ENCODE data around the gene BCL7A. TPM values are rescaled to one million over a fixed set of nuclear protein-coding genes. Genes with fewer than 3 reads are reported as not detected.
A peak's percentile ranks its signal among the peaks of the same experiment; 100 is the strongest.

The BCL7A gene
- total RNA-seq, 1 experiment from 2014 or later = 67.2 TPM

DNA sequence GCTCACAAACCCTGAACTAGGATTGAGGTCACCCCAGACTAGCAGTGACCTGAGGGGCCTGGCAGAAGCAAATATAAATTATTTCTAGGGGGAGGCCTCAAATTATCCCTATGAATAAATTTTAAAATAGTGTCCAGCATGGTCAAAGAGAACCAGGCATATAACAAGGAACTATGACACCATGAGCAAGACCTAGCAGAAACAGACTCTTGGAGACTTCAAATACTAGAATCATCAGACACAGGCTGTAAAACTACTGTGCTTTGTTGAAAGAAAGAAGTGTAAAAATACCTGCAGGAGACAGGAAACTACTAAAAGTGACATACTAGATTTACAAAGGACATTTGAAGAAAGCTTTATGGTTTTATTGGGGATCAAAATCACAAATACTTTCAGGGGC, 3.2 kb upstream of the BCL7A start:
- H4K20me1 ChIP-seq (ENCODE audit: insufficient read depth, low read depth, low read length) = no peaks in the 10 kb centered on the region
- peak; percentile 51 for DNase-seq
- H3K9me2 ChIP-seq (replicated peaks; ENCODE audit: insufficient read depth, low read length) = no peaks in the 10 kb centered on the region
- H3K36me3 ChIP-seq (ENCODE audit: insufficient read depth, low read length) = peaks cover 10% of the 10 kb centered on the region; the same call in 1 of the 2 replicates
- H3K79me2 ChIP-seq (ENCODE audit: low read length) = peaks cover 34% of the 10 kb centered on the region
- no peak overlapping the region for H2AFZ ChIP-seq (ENCODE audit: low read length)
- peak overlapping the region; percentile 2; the same call in 1 of the 2 replicates for H3K9ac ChIP-seq (ENCODE audit: low read length)
- 0 out of 2 replicates have a peak, but pooled peaks cover 3% of the 10 kb centered on the region for H3K9me3 ChIP-seq (ENCODE audit: low read length)
- H3K27ac ChIP-seq (ENCODE audit: low read length) = peak overlapping the region; percentile 92
- H3K4me2 ChIP-seq (ENCODE audit: low read depth, low read length, poor library complexity, severe bottlenecking) = no peak overlapping the region
- H3K27me3 ChIP-seq (ENCODE audit: low read length) = no peaks in the 10 kb centered on the region
- no peak overlapping the region for H3K4me3 ChIP-seq (ENCODE audit: low read length)
- H3K4me1 ChIP-seq (ENCODE audit: low read length) = peaks cover 50% of the 10 kb centered on the region

DNA sequence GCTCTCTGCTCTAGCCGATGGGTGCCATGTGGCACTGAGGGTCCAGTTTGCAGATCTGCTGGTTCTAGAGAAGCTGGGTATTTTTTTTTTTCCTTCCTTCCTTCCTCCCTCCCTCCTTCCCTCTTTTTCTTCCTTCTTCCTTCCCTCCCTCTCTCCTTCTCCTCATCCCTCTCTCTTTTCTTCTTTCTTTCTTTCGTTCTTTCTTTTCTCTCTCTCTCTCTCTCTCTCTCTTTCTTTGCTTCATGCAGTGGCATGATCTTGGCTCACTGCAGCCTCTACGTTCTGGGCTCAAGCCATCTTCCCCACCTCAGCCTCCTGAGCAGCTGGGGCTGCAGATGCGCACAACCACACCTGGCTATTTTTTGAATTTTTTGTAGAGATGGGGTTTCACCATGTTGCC, 2.7 kb upstream of the BCL7A start:
- Histone ChIP-seq H3K4me3 (ENCODE audit: low read length) (peak overlapping the region; percentile 44), H3K27ac (ENCODE audit: low read length) (peak overlapping the region; percentile 92), H3K79me2 (ENCODE audit: low read length) (peaks cover 39% of the 10 kb centered on the region), H4K20me1 (ENCODE audit: insufficient read depth, low read depth, low read length) (no peaks in the 10 kb centered on the region), H3K27me3 (ENCODE audit: low read length) (no peaks in the 10 kb centered on the region), H3K4me2 (ENCODE audit: low read depth, low read length, poor library complexity, severe bottlenecking) (peak overlapping the region; percentile 38), H2AFZ (ENCODE audit: low read length) (no peak overlapping the region), H3K9me2 (replicated peaks; ENCODE audit: insufficient read depth, low read length) (no peaks in the 10 kb centered on the region), H3K9me3 (ENCODE audit: low read length) (0 out of 2 replicates have a peak, but pooled peaks cover 3% of the 10 kb centered on the region), H3K9ac (ENCODE audit: low read length) (peak overlapping the region; percentile 2; the same call in 1 of the 2 replicates), H3K36me3 (ENCODE audit: insufficient read depth, low read length) (peaks cover 14% of the 10 kb centered on the region; the same call in 1 of the 2 replicates), H3K4me1 (ENCODE audit: low read length) (peaks cover 49% of the 10 kb centered on the region)
- peak; percentile 42 for DNase-seq

DNA sequence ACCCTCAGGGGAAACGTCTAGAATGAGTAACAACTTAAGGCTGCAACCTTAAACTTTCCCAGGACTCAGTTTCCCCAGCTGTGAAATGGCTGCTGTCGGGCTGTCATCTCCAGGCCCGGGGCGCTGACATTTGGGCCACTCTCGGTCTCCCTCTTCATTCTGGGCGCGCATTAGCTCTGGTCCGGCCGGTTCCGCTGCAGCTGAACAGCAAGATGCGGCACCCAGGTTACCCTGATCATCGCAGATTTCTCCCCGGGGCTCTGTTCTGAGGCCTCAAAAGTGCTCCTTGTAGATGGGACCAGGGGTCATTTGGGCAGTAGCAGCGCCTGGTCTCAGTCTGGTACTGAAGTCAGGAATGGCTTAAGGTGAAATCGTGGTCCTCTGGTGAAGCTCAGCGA, 890 bp upstream of the BCL7A start:
- H3K4me2 ChIP-seq (ENCODE audit: low read depth, low read length, poor library complexity, severe bottlenecking) = peak overlapping the region; percentile 75
- peak overlapping the region; percentile 92 for H3K27ac ChIP-seq (ENCODE audit: low read length)
- H3K79me2 ChIP-seq (ENCODE audit: low read length) = peaks cover 56% of the 10 kb centered on the region
- no peaks in the 10 kb centered on the region for H3K9me2 ChIP-seq (replicated peaks; ENCODE audit: insufficient read depth, low read length)
- peak overlapping the region; percentile 97 for H3K9ac ChIP-seq (ENCODE audit: low read length)
- H3K4me3 ChIP-seq (ENCODE audit: low read length) = peak overlapping the region; percentile 82
- no peaks in the 10 kb centered on the region for H4K20me1 ChIP-seq (ENCODE audit: insufficient read depth, low read depth, low read length)
- H3K27me3 ChIP-seq (ENCODE audit: low read length) = no peaks in the 10 kb centered on the region
- H3K4me1 ChIP-seq (ENCODE audit: low read length) = peaks cover 52% of the 10 kb centered on the region
- H3K9me3 ChIP-seq (ENCODE audit: low read length) = 0 out of 2 replicates have a peak, but pooled peaks cover 3% of the 10 kb centered on the region
- H2AFZ ChIP-seq (ENCODE audit: low read length) = no peak overlapping the region
- DNase-seq = peak; percentile 77
- H3K36me3 ChIP-seq (ENCODE audit: insufficient read depth, low read length) = peaks cover 14% of the 10 kb centered on the region; the same call in 1 of the 2 replicates

DNA sequence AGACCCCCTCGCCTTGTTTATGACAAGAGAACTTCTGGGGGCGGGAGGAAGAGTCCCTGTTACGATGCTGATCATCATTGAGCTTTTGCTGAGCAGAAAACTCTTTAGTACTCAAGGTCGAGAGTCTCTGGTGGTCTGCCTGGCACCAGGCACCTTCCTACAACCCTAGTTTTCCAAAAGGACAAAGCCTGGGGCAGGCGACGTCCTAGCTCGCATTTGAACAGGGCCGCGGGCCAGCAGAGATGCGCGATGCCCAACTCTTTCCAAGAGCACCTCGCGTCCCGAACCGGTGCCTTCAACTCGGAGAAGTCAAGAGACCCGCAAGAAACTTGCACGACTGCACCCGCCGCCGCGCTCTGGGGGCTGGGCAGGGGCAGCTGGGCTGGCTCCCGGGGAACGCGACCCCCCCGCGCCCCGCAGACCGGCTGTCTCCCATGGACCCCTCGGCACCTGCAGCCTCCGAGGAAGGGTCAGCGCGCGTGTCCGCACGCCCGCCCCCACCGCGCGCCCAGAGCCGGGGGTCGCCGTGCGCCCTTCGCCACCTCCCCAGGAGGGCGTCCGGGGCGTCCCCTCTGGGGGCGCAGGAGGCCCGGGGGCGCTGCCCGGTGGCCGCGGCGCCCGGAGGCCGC, 377 bp upstream of the BCL7A start:
- Histone ChIP-seq H3K4me3 (ENCODE audit: low read length) (peak overlapping the region; percentile 82), H3K9me3 (ENCODE audit: low read length) (0 out of 2 replicates have a peak, but pooled peaks cover 3% of the 10 kb centered on the region), H4K20me1 (ENCODE audit: insufficient read depth, low read depth, low read length) (0 out of 2 replicates have a peak, but pooled peaks cover under 1% of the 10 kb centered on the region), H3K79me2 (ENCODE audit: low read length) (peaks cover 60% of the 10 kb centered on the region), H3K36me3 (ENCODE audit: insufficient read depth, low read length) (peaks cover 14% of the 10 kb centered on the region; the same call in 1 of the 2 replicates), H2AFZ (ENCODE audit: low read length) (no peak overlapping the region), H3K27ac (ENCODE audit: low read length) (peak overlapping the region; percentile 92), H3K9ac (ENCODE audit: low read length) (peak overlapping the region; percentile 97), H3K9me2 (replicated peaks; ENCODE audit: insufficient read depth, low read length) (no peaks in the 10 kb centered on the region), H3K4me2 (ENCODE audit: low read depth, low read length, poor library complexity, severe bottlenecking) (peak overlapping the region; percentile 75), H3K4me1 (ENCODE audit: low read length) (peaks cover 56% of the 10 kb centered on the region), H3K27me3 (ENCODE audit: low read length) (no peaks in the 10 kb centered on the region)
- peak; percentile 81 for DNase-seq

DNA sequence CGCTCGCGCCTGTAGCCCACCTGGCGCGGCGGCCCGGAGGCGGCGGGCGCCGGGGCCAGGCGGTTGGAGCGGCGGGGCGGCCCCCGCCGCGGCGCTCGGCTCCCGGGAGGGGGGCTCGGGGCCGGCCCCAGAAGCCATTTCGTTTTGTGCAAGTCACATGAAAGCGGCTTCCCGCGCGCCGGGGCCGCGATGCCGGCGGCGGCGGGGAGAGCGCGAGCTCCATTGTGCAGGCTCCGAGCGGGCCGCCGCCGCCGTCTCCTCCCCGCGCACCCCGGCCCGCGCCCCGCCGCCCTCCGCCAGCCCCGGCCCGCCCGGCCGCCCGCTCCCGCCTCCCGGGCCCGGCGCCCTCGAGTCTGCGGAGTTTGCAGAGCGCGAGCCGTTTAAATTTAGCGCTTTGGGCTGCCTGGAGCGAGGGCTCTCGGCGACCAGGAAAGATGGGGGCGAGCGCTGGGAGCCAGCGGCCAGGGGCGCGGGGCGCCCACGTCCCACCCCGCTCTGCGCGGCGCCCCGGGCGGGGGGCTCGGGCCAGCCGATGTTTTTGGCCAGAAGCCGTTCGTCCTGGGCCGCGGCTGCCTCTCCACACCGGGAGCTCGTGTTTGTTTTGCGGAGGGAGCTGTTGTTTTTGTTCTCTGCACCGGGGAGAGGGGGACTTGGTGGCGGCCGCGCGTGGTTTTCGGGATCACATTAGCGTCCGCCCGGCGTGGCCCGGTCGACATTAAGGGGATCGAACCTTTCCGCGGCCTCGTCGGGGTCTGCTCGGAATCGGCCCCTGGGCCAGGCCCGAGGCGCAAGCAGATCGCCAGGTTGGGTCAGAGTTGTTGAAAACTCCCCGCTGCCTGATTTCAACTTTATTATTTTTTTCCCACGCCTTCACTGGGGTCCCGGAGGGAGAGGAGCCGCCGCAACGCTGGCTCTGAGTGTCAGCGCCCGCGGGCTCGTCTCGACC, 982 bp downstream of the BCL7A start:
- no peak overlapping the region for H2AFZ ChIP-seq (ENCODE audit: low read length)
- peaks cover 71% of the 10 kb centered on the region for H3K79me2 ChIP-seq (ENCODE audit: low read length)
- peak overlapping the region; percentile 95 for H3K27ac ChIP-seq (ENCODE audit: low read length)

DNA sequence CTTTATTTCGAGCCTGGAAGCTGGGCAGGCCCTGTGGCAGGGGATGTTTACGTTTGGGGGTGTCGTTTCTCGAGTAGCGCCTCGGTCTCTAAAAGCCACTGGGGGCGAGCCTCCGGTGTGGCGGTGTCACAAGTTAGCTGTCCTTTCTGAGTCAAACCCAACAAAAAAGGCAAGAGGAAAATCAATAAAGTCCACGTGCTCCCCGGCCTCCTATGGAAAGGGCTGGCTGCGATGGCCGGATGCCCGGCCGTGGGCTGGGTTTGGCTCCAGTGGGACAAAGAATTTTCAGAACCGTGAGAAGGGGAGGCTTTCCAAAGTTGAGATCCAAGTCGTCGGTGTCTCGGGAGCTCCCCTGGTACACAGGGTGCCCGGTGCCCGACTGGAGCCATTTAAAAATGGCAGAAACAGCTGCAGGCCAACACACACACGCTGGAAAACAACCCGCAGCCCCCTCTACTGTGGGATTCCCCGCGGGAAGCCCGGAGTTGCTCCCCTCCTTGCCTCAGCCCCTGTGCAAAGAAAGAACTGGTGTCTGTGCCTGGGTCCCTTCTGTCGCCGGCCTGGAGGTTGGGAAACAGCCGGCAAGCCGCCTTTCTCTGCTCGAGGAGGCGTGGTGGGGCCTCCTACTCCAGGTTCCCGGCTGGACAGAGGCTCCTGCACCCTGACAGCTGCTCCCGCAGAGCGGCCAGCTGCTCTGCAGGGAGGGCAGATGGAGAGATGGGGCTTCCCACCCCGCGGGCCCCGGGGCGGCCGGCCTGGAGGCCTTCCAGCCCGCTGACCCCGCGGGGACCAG, 1.9 kb downstream of the BCL7A start:
- peaks cover 76% of the 10 kb centered on the region for H3K4me1 ChIP-seq (ENCODE audit: low read length)
- no peaks in the 10 kb centered on the region for H3K27me3 ChIP-seq (ENCODE audit: low read length)
- no peak overlapping the region for H2AFZ ChIP-seq (ENCODE audit: low read length)
- H3K79me2 ChIP-seq (ENCODE audit: low read length) = peaks cover 80% of the 10 kb centered on the region
- peaks cover 4% of the 10 kb centered on the region; the same call in 1 of the 2 replicates for H4K20me1 ChIP-seq (ENCODE audit: insufficient read depth, low read depth, low read length)
- peak overlapping the region; percentile 92 for H3K4me2 ChIP-seq (ENCODE audit: low read depth, low read length, poor library complexity, severe bottlenecking)
- H3K27ac ChIP-seq (ENCODE audit: low read length) = peak overlapping the region; percentile 95
- no peaks in the 10 kb centered on the region for H3K9me2 ChIP-seq (replicated peaks; ENCODE audit: insufficient read depth, low read length)
- peak; percentile 79 for DNase-seq
- H3K9ac ChIP-seq (ENCODE audit: low read length) = peak overlapping the region; percentile 92
- peaks cover 14% of the 10 kb centered on the region; the same call in 1 of the 2 replicates for H3K36me3 ChIP-seq (ENCODE audit: insufficient read depth, low read length)
- H3K4me3 ChIP-seq (ENCODE audit: low read length) = peak overlapping the region; percentile 86
- H3K9me3 ChIP-seq (ENCODE audit: low read length) = 0 out of 2 replicates have a peak, but pooled peaks cover 3% of the 10 kb centered on the region

More for the DNA sequence above, 982 bp downstream of the BCL7A start:
- Histone ChIP-seq H4K20me1 (ENCODE audit: insufficient read depth, low read depth, low read length) (peaks cover 4% of the 10 kb centered on the region; the same call in 1 of the 2 replicates), H3K9ac (ENCODE audit: low read length) (peak overlapping the region; percentile 92), H3K27me3 (ENCODE audit: low read length) (no peaks in the 10 kb centered on the region), H3K9me2 (replicated peaks; ENCODE audit: insufficient read depth, low read length) (no peaks in the 10 kb centered on the region), H3K4me3 (ENCODE audit: low read length) (peak overlapping the region; percentile 86), H3K9me3 (ENCODE audit: low read length) (0 out of 2 replicates have a peak, but pooled peaks cover 3% of the 10 kb centered on the region), H3K4me2 (ENCODE audit: low read depth, low read length, poor library complexity, severe bottlenecking) (peak overlapping the region; percentile 92), H3K4me1 (ENCODE audit: low read length) (peaks cover 70% of the 10 kb centered on the region), H3K36me3 (ENCODE audit: insufficient read depth, low read length) (peaks cover 14% of the 10 kb centered on the region; the same call in 1 of the 2 replicates)
- DNase-seq = peak; percentile 73

DNA sequence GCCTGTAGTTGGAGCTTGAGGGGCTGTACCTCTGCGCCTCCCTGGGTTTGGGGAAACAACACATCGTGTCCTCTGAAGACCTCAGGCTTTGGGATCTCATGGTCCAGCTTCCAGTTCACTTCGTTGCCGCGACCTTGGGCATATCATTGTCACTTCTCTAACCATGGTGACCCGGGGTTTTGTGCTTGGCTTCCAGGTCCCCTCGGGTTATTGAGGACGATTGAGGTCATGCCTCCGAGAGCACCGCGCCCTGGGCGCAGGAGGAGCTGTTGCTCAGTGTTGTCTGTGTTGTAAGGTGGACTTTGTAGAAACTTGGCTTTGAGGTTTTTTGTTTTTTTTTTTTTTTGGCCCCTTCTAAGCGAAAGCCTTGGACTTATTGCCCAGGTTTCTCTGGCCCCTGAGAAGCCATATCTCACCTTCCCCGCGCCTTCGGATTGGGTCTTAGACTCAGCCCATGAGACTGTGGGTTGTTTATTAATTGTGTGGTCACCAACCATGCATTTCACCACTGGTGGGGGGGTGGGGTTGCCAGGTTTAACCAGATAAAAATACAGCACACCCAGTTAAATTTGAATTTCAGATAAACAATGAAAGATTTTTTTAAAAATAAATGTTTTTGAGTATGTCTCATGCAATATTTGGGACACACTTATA, 2.6 kb downstream of the BCL7A start:
- H3K79me2 ChIP-seq (ENCODE audit: low read length) = peaks cover 84% of the 10 kb centered on the region
- peak; percentile 82 for DNase-seq
- H3K9me3 ChIP-seq (ENCODE audit: low read length) = 0 out of 2 replicates have a peak, but pooled peaks cover 3% of the 10 kb centered on the region
- H3K4me3 ChIP-seq (ENCODE audit: low read length) = peak overlapping the region; percentile 86
- H3K36me3 ChIP-seq (ENCODE audit: insufficient read depth, low read length) = peaks cover 14% of the 10 kb centered on the region; the same call in 1 of the 2 replicates
- no peak overlapping the region for H2AFZ ChIP-seq (ENCODE audit: low read length)
- peaks cover 76% of the 10 kb centered on the region for H3K4me1 ChIP-seq (ENCODE audit: low read length)
- peak overlapping the region; percentile 92 for H3K9ac ChIP-seq (ENCODE audit: low read length)
- peak overlapping the region; percentile 95 for H3K27ac ChIP-seq (ENCODE audit: low read length)
- no peaks in the 10 kb centered on the region for H3K9me2 ChIP-seq (replicated peaks; ENCODE audit: insufficient read depth, low read length)
- H4K20me1 ChIP-seq (ENCODE audit: insufficient read depth, low read depth, low read length) = peaks cover 4% of the 10 kb centered on the region; the same call in 1 of the 2 replicates
- no peaks in the 10 kb centered on the region for H3K27me3 ChIP-seq (ENCODE audit: low read length)
- peak overlapping the region; percentile 92 for H3K4me2 ChIP-seq (ENCODE audit: low read depth, low read length, poor library complexity, severe bottlenecking)

Measured in Karpas-422 (cell line).